SK-N-MC (cell line): Measurements from ENCODE around the gene CASP5.
"Not testable (repeated sequence)": the region's sequence is repeated elsewhere in the genome, so short reads cannot be mapped to it uniquely, and the experiment has no call there.

ENCODE experiments used
- DNase-seq: peaks from one replicate; pipeline ENCODE4 v3.0.0-alpha.2; 2011; ENCODE audit warnings: low read depth, low spot score
- H3K27ac ChIP-seq: fragments of 200-600 bp; sonication (generic); 2 replicates; pipeline ENCODE4 v1.5.1; 2016; ENCODE audit warnings: mixed run types
- H3K36me3 ChIP-seq: fragments of 200-600 bp; sonication (generic); 2 replicates; pipeline ENCODE4 v1.6.1; 2017; ENCODE audit warnings: antibody characterized with exemption, low read length, mixed read lengths; ENCODE audit not compliant: insufficient read depth
- H3K4me3 ChIP-seq: fragments of 200-600 bp; sonication (generic); 2 replicates; pipeline ENCODE4 v1.5.1; 2016
- H3K9ac ChIP-seq: fragments of 200-600 bp; sonication (generic); 2 replicates; pipeline ENCODE4 v1.8.0; 2017; ENCODE audit warnings: mixed run types, mixed read lengths; ENCODE audit not compliant: insufficient read length
- H3K9me3 ChIP-seq: fragments of 200-600 bp; sonication (generic); 2 replicates; pipeline ENCODE4 v1.6.1; 2017; ENCODE audit warnings: low read depth, mild to moderate bottlenecking, antibody characterized with exemption, low read length, moderate library complexity, mixed read lengths
- EZH2 ChIP-seq: fragments of 200-600 bp; sonication (generic); IDR thresholded peaks from one replicate; pipeline ENCODE4 v1.6.1; 2017; ENCODE audit warnings: antibody characterized with exemption
- FOXP2 ChIP-seq: optimal IDR thresholded peaks from 2 replicates; pipeline ENCODE3; 2011; ENCODE audit warnings: mild to moderate bottlenecking, moderate library complexity; ENCODE audit not compliant: insufficient read depth; ENCODE audit errors: extremely low read length, control extremely low read depth
- POLR2AphosphoS5 ChIP-seq: IDR thresholded peaks from 2 replicates; pipeline ENCODE4 v1.6.1; 2012; ENCODE audit warnings: mild to moderate bottlenecking, low read depth, low read length, borderline replicate concordance

Gene CASP5

DNA sequence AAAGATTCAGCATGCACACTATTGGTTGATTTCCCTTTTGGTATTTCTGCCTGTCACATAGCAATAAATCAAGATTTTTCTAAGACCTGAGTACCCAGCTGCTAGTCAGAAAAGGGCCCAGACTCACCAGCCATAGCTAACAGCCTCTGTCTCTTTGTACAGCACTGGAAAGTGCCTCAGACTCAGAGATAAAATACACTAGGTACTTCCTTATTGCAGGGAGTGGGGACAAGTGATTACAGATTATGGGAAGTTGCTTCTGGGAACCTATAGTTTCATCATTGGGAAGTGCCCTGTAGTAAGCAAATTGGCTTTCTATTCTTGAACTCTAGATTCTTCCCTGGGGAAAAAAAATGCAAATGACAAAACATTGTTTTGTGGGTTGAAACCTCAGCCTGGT is at the start of gene CASP5:
Gene CASP5, minus strand, starts transcription at position 166 of the 400 bp plus-strand sequence. Its CDS starts 32 bp downstream, at position 134.
- H3K27ac ChIP-seq: no peak within 1 kb of the TSS
- no peaks in the 10 kb centered on the region for H3K9me3 ChIP-seq
- no peak within 1 kb of the TSS for H3K9ac ChIP-seq
- DNase-seq: no peak
- no peaks in the 10 kb centered on the region for H3K36me3 ChIP-seq
- H3K4me3 ChIP-seq: no peak within 1 kb of the TSS
- TF ChIP-seq POLR2AphosphoS5 (no peak), EZH2 (no peak), FOXP2 (no peak)

DNA sequence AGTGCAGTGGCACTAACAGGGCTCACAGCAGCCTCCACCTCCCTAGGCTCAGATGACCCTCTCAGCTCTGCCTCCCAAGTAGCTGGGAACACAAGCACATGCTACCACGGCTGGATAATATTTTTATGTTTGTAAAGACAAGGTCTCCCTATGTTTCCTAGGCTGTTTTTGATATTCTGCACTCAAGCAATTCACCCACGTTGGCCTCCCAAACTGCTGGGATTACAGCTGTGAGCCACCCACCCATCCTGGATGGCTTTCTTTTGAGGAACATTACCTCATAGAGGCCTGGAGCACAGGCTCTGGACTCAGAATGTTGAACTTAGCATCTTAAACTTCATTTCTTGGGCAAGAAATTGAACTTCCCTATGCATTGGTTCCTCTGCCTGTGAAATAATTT is 49.1 kb upstream of the CASP5 start:
- not testable (repeated sequence) for H3K27ac ChIP-seq, DNase-seq, H3K9ac ChIP-seq, H3K36me3 ChIP-seq, H3K4me3 ChIP-seq, H3K9me3 ChIP-seq

DNA sequence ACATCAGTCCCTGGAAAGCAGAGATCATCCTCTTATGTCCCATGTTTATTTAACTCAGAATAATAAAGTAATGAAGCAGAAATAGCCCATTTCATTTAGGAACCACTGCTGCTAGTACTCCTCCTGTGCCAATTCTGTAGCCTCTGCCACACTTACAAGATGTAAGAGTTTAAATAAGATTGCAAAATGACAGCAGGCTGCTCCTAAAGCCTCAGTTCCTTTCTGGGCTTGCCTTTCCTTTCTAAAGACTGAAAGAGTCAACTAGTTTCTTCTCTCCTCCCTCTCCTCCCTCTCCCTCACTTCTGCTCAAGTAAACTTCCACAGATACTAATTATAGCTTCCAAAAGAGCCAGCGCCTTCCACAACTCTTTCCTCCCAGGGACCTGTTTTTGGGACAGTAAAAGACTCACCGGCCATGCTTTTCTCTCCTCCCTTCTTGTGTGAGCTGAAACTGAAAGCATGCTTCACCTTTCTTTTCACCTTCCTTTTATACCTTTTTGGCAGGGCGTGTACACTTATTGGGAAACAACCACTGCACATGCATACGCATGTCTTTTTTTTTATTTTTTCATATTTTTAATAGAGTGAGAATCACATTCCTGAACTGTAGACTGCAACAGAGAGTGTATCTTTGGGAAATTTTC is 48.2 kb upstream of the CASP5 start:
- Histone ChIP-seq H3K4me3 (no peak overlapping the region), H3K9ac (no peak overlapping the region), H3K27ac (no peak overlapping the region), H3K36me3 (no peaks in the 10 kb centered on the region), H3K9me3 (no peaks in the 10 kb centered on the region)
- DNase-seq: no peak
- TF ChIP-seq FOXP2 (no peak), EZH2 (no peak), POLR2AphosphoS5 (no peak)

DNA sequence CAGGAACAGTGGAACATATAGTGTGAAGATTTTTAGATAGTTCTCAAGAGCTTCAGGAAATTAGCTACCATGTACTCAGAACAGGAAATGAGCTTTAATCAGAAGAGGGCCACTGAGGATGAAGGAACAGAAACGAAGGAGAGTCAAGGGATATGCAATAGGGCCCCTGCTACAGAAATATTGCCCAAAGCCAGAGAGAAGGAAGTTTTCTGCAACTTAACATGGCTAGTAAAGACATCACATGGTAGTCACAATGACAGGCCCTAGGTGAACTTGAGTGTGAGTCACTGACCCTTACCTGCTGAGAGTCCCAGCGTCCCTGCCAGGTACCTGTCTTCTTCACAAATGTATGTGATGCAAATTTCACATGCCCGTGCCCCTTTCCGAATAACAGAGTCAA is 47.3 kb upstream of the CASP5 start:
- Histone ChIP-seq H3K27ac (no peak overlapping the region), H3K4me3 (no peak overlapping the region), H3K36me3 (no peaks in the 10 kb centered on the region), H3K9me3 (no peaks in the 10 kb centered on the region), H3K9ac (no peak overlapping the region)
- TF ChIP-seq EZH2 (no peak), FOXP2 (no peak), POLR2AphosphoS5 (no peak)
- DNase-seq: no peak

DNA sequence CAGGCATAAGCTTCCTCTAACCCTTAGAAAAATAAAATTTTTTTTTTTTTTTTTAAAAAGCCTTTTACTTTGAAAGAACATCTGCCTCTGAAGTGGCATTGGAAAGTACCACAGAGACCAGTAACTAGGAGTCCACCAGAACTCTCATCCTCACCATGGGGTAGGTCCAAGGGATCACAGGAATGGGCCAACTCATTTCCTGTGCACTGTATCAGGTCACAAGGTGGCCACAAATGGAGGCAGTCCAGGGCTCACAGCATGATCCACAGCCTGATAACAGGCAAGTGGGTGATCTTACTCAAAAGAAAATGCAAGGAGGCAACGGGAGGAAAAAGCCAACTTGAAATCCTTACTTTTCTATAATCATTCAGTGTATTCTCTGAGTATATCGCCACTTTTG is 46.8 kb upstream of the CASP5 start:
- not testable (repeated sequence) for H3K9ac ChIP-seq, H3K36me3 ChIP-seq, H3K27ac ChIP-seq, H3K9me3 ChIP-seq, DNase-seq, H3K4me3 ChIP-seq

DNA sequence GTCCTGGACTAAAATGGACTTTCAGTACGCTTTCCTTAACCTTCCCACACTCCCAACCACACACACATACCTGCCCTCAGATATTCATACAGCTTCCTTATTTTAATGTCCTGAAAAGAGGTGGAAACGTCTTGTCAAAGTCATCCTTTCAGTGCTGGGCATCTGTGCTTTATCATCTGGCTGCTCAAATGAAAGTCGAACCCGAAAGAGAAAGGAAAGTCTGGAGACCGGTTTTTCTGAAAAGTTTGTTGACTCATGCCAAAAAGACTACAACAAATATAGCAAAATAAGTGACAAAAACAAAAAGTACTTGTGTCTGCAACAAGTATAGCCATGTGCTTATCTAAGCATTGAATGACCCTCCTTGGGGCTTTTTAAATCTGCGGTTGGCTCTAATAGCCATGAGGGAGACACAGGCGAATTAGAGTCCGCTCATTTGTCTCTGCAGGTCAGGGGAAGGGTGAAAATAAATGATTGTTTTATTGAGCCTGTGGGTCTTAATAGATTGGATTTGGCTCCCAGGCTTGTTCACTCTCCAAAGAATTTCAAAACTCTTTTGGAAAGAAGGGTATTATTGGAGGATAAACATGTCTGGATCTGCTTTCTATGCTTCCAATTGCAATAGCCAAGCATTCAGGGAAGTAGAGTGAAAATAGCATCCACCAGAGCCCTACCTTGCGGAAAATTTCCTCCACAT is 40.4 kb upstream of the CASP5 start:
- not testable (repeated sequence) for H3K9me3 ChIP-seq, H3K36me3 ChIP-seq, H3K4me3 ChIP-seq, H3K9ac ChIP-seq, DNase-seq, H3K27ac ChIP-seq

DNA sequence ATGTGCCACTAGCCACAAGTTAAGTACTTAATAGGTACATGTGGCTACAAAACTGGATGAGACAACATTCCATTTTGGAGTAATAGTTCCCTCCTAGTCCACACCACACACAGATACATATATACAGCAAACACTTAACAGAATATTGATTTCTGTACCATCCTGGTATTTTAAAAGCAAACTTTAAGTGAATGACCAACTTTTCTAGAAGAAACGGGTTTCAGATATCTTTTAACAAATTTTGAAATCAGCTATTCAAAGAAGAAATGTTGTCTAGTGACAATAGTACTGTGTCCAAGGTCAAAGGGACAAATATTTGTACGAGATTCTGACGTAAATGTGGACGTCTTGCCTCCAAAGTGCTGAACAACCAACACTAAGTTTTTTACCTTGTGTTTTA is 34.5 kb upstream of the CASP5 start:
- no peak for DNase-seq
- Histone ChIP-seq H3K9me3 (no peaks in the 10 kb centered on the region), H3K27ac (no peak overlapping the region), H3K9ac (no peak overlapping the region), H3K36me3 (no peaks in the 10 kb centered on the region), H3K4me3 (no peak overlapping the region)
- TF ChIP-seq POLR2AphosphoS5: no peak
- TF ChIP-seq EZH2: no peak
- no peak for TF ChIP-seq FOXP2

DNA sequence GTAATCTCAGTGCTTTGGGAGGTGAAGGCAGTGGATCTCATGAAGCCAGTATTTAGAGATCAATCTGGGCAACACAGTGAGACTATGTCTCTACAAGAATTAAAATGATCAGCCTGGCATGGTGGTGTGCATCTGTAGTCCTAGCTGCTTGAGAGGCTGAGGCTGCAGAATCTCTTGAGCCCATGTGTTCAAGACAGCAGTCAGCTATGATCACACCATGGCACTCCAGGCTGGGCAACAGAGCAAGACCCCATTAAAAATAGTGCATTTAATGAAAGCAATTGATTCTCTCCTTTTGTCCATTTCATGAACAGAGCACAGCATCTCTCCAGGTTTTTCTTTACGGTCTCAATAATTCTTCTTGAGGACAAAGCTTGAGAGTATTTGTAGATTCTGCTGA is 33.5 kb upstream of the CASP5 start:
- no peak overlapping the region for H3K9ac ChIP-seq
- no peak overlapping the region for H3K27ac ChIP-seq
- TF ChIP-seq POLR2AphosphoS5 (no peak), EZH2 (no peak), FOXP2 (no peak)
- H3K4me3 ChIP-seq: no peak overlapping the region
- H3K36me3 ChIP-seq: no peaks in the 10 kb centered on the region
- DNase-seq: no peak
- H3K9me3 ChIP-seq: no peaks in the 10 kb centered on the region

DNA sequence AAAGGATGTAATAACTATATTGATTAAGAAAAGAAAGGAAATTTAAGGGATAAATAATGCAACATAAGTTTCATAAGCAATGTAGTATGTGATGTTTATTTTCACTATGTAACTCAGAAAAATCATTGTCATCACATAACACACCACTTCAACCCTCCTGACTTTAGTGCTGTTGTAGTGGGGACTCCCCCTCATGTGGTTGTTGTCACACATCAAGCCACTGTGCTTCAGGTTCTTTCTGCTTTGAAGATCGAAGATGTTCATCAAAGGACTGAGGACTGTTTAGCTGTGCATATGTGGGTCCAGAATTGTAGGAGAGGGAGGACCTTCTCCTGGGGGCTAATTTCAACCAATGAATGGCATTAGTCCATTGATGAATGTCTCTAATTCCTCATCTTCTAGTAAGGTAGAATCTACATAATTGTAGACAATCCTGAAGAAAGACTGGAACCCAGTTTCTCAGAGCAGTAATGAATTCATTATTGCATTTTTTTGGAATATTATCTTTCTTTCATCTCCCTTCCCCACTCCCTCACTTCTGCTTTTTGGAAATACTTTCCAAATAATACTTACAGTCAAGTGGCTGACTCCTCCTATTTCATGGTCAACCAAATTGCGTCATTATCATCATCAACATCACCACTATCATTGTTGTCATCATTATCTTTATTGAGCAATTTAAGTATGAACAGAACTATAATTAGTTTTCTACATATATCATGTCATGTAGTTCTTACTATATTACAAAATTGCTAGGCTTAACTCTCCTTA is 31.9 kb upstream of the CASP5 start:
- no peaks in the 10 kb centered on the region for H3K36me3 ChIP-seq
- H3K4me3 ChIP-seq: no peak overlapping the region
- no peak overlapping the region for H3K9ac ChIP-seq
- TF ChIP-seq POLR2AphosphoS5: no peak
- TF ChIP-seq FOXP2: no peak
- H3K27ac ChIP-seq: no peak overlapping the region
- DNase-seq: no peak
- H3K9me3 ChIP-seq: no peaks in the 10 kb centered on the region
